Panc1 (cell line): Measurements from ENCODE around the gene CNR2. TPM values are rescaled to one million over a fixed set of nuclear protein-coding genes. Genes with fewer than 3 reads are reported as not detected.

Experiments
- ATAC-seq: fragments of 200-7000 bp; cut with Tn5 transposase; 2 replicates; pipeline ENCODE4 v1.9.1; 2020; ENCODE audit warnings: mild to moderate bottlenecking, moderate library complexity
- BruUV-seq: library from RNA; stranded (reverse); fragments of 400-500 nt; replicated peaks from 2 replicates; lab custom pipeline; 2021; lab: Mats Ljungman, UMichigan
- CTCF ChIA-PET: fragments of 300-600 bp; sonication (Branson Sonifier 250); formaldehyde crosslinking; loops from one replicate; lab custom pipeline; 2022; ENCODE audit warnings: antibody characterized with exemption; lab: Charles Lee
- POLR2A ChIA-PET: fragments of 300-600 bp; sonication (Branson Sonifier 250); formaldehyde crosslinking; loops from one replicate; lab custom pipeline; 2022; ENCODE audit warnings: antibody characterized with exemption; lab: Charles Lee
- DNase-seq: peaks from one replicate; pipeline ENCODE4 v3.0.0-alpha.2; 2010; ENCODE audit warnings: low read depth, low spot score
- H3K27ac ChIP-seq: 2 replicates; pipeline ENCODE4 v1.5.1; 2011; ENCODE audit warnings: mild to moderate bottlenecking, low read length, inconsistent platforms
- H3K27me3 ChIP-seq: fragments of 200-500 bp; sonication (Bioruptor generic); 2 replicates; pipeline ENCODE4 v1.6.0; 2014; ENCODE audit warnings: low read length, inconsistent platforms; ENCODE audit not compliant: control insufficient read depth, insufficient read depth
- H3K36me3 ChIP-seq: fragments of 200-500 bp; sonication (Bioruptor generic); 2 replicates; pipeline ENCODE4 v1.5.1; 2014; ENCODE audit warnings: inconsistent platforms, mild to moderate bottlenecking, low read length, moderate library complexity; ENCODE audit not compliant: control insufficient read depth, insufficient read depth
- H3K4me1 ChIP-seq: 2 replicates; pipeline ENCODE4 v1.5.1; 2011; ENCODE audit warnings: inconsistent platforms, mild to moderate bottlenecking, low read length, moderate library complexity; ENCODE audit not compliant: control insufficient read depth, insufficient read depth
- H3K4me3 ChIP-seq, 2 experiments: 2 replicates each; pipeline ENCODE4 v1.5.1; 2011 to 2012; ENCODE audit warnings: low read depth in 2 of 2, low read length in 2 of 2, mild to moderate bottlenecking in 2 of 2, inconsistent platforms in 1 of 2, moderate library complexity in 1 of 2
- H3K9me3 ChIP-seq: fragments of 200-500 bp; sonication (Bioruptor generic); 2 replicates; pipeline ENCODE4 v1.5.1; 2014; ENCODE audit warnings: low read depth, mild to moderate bottlenecking, inconsistent platforms, low read length, moderate library complexity; ENCODE audit not compliant: control insufficient read depth, insufficient read depth
- POLR2AphosphoS5 ChIP-seq: IDR thresholded peaks from 2 replicates; pipeline ENCODE4 v1.6.1; 2012; ENCODE audit warnings: mild to moderate bottlenecking, low read depth, low read length, moderate library complexity
- SIN3A ChIP-seq: IDR thresholded peaks from 2 replicates; pipeline ENCODE4 v1.6.1; 2012; ENCODE audit warnings: low read depth, mild to moderate bottlenecking, low read length, moderate library complexity, borderline replicate concordance; ENCODE audit not compliant: insufficient read depth
- TCF7L2 ChIP-seq: IDR thresholded peaks from 2 replicates; pipeline ENCODE4 v1.6.1; 2011; ENCODE audit warnings: mild to moderate bottlenecking, low read depth, low read length, inconsistent platforms
- in situ Hi-C: cut with HindIII; loops from 2 replicates; pipeline ENCODE4 v1.10.0; 2016; ENCODE audit warnings: low sequenced_read_pairs, low pct_unique_long_range_greater_than_20kb
- intact Hi-C: fragments of 100-400 bp; cut with micrococcal nuclease; formaldehyde crosslinking; loops from one replicate; pipeline ENCODE4 v1.10.0; 2022; ENCODE audit not compliant: unreplicated experiment
- total RNA-seq: library from RNA; stranded (reverse); gene quantifications from one replicate; pipeline ENCODE4 v1.2.1, GENCODE V29; 2021; ENCODE audit not compliant: unreplicated experiment
- TF ChIP-seq, protein P1 (sequence below), 2 experiments: IDR thresholded peaks; 2 replicates each; pipeline ENCODE4 v1.6.1; 2011 to 2012; ENCODE audit warnings: low read depth in 2 of 2, control low read depth in 1 of 2, low read length in 1 of 2, mild to moderate bottlenecking in 1 of 2, moderate library complexity in 1 of 2; ENCODE audit not compliant: insufficient read depth in 1 of 2
- TF ChIP-seq, protein P2 (sequence below): fragments of 450-650 bp; IDR thresholded peaks from 2 replicates; pipeline ENCODE4 v1.5.1; 2017; ENCODE audit warnings: mild to moderate bottlenecking

CNR2 gene
- total RNA-seq, 1 experiment from 2014 or later: not detected

DNA sequence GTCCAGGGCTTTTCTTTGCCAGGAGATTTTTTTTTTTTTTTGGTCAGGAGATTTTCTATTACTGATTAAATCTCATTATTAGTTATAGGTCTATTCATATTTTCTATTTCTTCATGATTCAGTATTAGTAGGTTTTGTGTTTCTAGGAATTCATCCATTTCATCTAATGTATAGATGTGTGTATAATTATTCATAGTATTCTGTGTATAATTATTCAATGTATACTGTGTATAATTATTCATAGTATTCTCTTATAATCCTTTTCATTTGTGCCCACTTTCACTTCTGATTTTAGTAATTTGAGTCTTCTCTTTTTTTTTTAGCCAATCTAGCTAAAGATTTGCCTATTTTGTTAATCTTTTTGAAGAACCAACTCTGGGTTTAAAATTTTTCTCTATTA, 34.2 kb upstream of the CNR2 start:
- BruUV-seq: no TSS peak
- CTCF ChIA-PET: interaction anchor here (0.6 kb wide), 1 partner anchor 96 kb away, joined by 7 read pairs; no protein-coding TSS in a partner anchor
- in situ Hi-C loops: no loop called here
- Histone ChIP-seq H3K27me3 (no peaks in the 10 kb centered on the region), H3K4me1 (peaks cover 14% of the 10 kb centered on the region), H3K9me3 (no peaks in the 10 kb centered on the region; the same call in 1 of the 2 replicates), H3K36me3 (no peaks in the 10 kb centered on the region), H3K4me3 (no peak overlapping the region), H3K27ac (no peak overlapping the region)
- POLR2A ChIA-PET: no interaction called here
- DNase-seq (no peak), ATAC-seq (no peak)
- intact Hi-C loops: no loop called here
- TF ChIP-seq, protein P1, sequence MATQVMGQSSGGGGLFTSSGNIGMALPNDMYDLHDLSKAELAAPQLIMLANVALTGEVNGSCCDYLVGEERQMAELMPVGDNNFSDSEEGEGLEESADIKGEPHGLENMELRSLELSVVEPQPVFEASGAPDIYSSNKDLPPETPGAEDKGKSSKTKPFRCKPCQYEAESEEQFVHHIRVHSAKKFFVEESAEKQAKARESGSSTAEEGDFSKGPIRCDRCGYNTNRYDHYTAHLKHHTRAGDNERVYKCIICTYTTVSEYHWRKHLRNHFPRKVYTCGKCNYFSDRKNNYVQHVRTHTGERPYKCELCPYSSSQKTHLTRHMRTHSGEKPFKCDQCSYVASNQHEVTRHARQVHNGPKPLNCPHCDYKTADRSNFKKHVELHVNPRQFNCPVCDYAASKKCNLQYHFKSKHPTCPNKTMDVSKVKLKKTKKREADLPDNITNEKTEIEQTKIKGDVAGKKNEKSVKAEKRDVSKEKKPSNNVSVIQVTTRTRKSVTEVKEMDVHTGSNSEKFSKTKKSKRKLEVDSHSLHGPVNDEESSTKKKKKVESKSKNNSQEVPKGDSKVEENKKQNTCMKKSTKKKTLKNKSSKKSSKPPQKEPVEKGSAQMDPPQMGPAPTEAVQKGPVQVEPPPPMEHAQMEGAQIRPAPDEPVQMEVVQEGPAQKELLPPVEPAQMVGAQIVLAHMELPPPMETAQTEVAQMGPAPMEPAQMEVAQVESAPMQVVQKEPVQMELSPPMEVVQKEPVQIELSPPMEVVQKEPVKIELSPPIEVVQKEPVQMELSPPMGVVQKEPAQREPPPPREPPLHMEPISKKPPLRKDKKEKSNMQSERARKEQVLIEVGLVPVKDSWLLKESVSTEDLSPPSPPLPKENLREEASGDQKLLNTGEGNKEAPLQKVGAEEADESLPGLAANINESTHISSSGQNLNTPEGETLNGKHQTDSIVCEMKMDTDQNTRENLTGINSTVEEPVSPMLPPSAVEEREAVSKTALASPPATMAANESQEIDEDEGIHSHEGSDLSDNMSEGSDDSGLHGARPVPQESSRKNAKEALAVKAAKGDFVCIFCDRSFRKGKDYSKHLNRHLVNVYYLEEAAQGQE (IDR thresholded peaks at IDR 0.05; ENCODE audit: insufficient read depth in 1 of 2, low read depth in 2 of 2, low read length in 1 of 2): no peak
- TF ChIP-seq, protein P2, sequence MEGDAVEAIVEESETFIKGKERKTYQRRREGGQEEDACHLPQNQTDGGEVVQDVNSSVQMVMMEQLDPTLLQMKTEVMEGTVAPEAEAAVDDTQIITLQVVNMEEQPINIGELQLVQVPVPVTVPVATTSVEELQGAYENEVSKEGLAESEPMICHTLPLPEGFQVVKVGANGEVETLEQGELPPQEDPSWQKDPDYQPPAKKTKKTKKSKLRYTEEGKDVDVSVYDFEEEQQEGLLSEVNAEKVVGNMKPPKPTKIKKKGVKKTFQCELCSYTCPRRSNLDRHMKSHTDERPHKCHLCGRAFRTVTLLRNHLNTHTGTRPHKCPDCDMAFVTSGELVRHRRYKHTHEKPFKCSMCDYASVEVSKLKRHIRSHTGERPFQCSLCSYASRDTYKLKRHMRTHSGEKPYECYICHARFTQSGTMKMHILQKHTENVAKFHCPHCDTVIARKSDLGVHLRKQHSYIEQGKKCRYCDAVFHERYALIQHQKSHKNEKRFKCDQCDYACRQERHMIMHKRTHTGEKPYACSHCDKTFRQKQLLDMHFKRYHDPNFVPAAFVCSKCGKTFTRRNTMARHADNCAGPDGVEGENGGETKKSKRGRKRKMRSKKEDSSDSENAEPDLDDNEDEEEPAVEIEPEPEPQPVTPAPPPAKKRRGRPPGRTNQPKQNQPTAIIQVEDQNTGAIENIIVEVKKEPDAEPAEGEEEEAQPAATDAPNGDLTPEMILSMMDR: no peak
- no peak for TF ChIP-seq POLR2AphosphoS5
- TF ChIP-seq SIN3A: no peak
- TF ChIP-seq TCF7L2: no peak

DNA sequence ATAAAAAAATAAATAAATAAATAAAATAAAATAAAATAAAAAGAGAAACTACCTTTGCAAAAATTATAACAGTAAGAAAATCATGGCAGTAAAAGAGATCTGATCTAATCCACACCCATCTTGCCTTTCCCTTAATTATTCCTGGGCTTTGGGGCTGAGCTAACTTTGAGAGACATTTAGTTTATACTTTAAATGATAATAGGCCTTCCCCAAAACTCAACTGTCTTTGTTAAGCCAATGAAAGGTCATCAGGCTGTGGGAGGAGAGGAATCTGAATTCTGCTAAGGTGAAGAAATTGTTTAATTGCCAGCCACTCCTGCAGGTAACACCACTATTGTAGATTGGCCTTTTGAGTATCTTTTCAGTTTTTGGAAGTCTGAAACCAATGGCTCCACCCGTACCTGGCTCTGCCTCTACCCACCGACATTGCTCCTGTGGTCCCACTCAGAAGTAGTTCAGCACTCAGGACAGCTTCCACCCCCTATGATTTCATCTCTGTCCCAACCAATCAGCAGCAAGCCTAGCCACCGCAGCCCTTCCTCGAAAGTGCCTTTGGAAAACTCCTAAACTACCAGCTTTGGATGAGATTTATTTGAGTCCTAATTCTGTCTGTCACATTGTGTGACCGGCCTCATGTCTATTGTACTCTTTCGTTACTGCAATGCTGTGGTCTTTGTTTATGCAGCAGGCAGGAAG, 23.5 kb upstream of the CNR2 start:
- H3K4me1 ChIP-seq: no peaks in the 10 kb centered on the region
- H3K27ac ChIP-seq: no peak overlapping the region
- H3K9me3 ChIP-seq: no peaks in the 10 kb centered on the region
- no peak for ATAC-seq
- TF ChIP-seq, protein P1 (IDR thresholded peaks at IDR 0.05; ENCODE audit: insufficient read depth in 1 of 2, low read depth in 2 of 2, low read length in 1 of 2): peak; percentile 61 to 65; a peak in 2 of 4 replicates
- TF ChIP-seq, protein P2: no peak
- ChIA-PET POLR2A (no interaction called here), CTCF (no interaction called here)
- in situ Hi-C loops (no loop called here), intact Hi-C loops (no loop called here)
- H3K36me3 ChIP-seq: no peaks in the 10 kb centered on the region
- no TSS peak for BruUV-seq
- no peaks in the 10 kb centered on the region for H3K27me3 ChIP-seq
- no peak for DNase-seq
- H3K4me3 ChIP-seq: no peak overlapping the region
